Mononuclear cell (primary cell): ENCODE data around the gene SLC23A2. TPM values are rescaled to one million over a fixed set of nuclear protein-coding genes. Genes with fewer than 3 reads are reported as not detected.
"Not testable (repeated sequence)": the region's sequence is repeated elsewhere in the genome, so short reads cannot be mapped to it uniquely, and the experiment has no call there.

ENCODE experiments used
- H3K27me3 ChIP-seq: 2 replicates; pipeline ENCODE4 v1.6.0; 2011; ENCODE audit warnings: low read length, control low read depth; ENCODE audit not compliant: insufficient read depth
- H3K4me1 ChIP-seq: 2 replicates; pipeline ENCODE4 v1.5.1; 2011; ENCODE audit warnings: mild to moderate bottlenecking, low read length, control low read depth; ENCODE audit not compliant: insufficient read depth
- H3K4me3 ChIP-seq: 2 replicates; pipeline ENCODE4 v1.5.1; 2011; ENCODE audit warnings: mild to moderate bottlenecking, low read length, moderate library complexity
- H3K9me3 ChIP-seq: 2 replicates; pipeline ENCODE4 v1.5.1; 2011; ENCODE audit warnings: low read depth, mild to moderate bottlenecking, control low read depth, low read length
- total RNA-seq: library from RNA; depleted of rRNA; stranded (reverse); fragments of >200 nt; gene quantifications from one replicate; pipeline ENCODE4 v1.2.3, GENCODE V29; 2012

SLC23A2 gene
- total RNA-seq, result 20.9 TPM

DNA sequence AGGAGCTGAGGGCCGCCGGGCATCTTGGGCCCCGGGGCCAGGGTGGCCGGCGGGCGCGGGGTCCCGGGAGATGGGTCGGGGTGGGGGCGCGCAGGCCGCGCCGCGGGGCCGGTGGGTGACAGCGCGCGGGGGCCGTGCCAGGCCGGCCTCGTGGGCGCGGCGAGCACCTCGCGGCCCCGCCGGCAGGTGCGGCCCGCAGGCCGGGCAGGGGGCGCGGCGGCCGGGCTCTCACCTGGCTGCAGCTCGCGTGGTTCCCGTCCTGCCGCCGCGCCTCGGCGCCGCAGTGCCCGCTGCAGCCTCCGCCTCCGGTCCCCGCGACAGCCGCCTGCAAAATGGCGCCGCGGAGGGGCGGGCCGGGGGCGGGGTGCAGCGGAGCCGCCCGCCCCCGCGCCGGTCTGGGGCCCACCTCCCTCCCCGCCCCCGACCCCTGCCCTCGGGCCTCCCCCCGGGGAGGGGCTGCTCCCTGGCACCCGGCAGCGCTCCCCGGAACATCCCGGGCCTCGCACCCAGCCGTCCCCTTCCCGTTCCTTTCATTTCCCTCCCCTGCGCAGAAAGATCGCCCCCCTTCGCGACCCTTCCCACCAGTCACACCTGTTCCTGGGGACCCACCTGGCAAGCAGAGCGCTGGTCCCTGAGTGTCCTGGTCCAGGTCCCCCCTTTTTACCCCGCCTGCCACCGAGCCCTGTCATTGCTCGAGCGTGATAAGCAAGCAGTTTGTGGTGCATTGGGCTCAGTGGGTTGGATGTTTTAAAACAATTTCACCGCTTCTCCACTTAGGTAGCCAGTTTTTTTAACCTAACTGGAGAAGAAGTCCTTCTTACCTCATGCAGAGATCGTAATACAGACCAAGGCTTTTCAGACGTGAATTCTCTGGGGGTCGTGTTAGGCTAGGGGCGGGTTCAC is at the start of gene SLC23A2:
Gene SLC23A2 (minus strand): TSS at position 337 of the 903 bp plus-strand sequence. CDS start 68,948 bp downstream, outside the sequence.
- H3K27me3 ChIP-seq, result no peaks in the 10 kb centered on the region
- peak within 1 kb of the TSS; percentile 53 for H3K4me3 ChIP-seq
- H3K9me3 ChIP-seq, result no peaks in the 10 kb centered on the region
- peaks cover 35% of the 10 kb centered on the region for H3K4me1 ChIP-seq

DNA sequence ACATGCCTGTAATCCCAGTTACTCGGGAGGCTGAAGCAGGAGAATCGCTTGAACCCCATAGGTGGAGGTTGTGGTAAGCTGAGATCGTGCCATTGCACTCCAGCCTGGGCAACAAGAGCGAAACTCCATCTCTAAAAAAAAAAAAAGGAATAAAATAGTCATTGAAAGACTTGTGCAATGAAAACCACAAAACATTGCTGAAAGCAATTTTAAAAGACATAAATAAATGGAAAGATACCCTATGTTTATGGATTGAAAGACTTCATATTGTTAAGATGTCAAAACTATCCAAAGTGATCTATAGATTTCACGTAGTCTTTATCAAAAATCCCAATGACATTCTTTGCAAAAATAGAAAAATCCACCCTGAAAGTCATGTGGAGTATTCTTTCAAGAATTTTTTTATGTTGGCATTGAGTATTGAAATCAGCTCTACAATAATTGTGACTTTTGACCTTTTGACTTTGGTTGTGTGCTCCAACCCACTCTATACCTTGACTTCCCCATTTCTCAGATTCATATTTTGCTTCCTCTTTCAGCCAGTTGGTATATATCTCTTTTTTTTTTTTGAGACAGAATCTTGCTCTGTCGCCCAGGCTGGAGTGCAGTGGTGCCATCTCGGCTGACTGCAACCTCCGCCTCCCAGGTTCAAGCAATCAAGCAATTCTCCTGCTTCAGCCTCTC is 45.5 kb upstream of the SLC23A2 start:
- no peaks in the 10 kb centered on the region for H3K9me3 ChIP-seq
- peaks cover 26% of the 10 kb centered on the region for H3K4me1 ChIP-seq
- H3K27me3 ChIP-seq, result no peaks in the 10 kb centered on the region
- H3K4me3 ChIP-seq, result no peak overlapping the region

DNA sequence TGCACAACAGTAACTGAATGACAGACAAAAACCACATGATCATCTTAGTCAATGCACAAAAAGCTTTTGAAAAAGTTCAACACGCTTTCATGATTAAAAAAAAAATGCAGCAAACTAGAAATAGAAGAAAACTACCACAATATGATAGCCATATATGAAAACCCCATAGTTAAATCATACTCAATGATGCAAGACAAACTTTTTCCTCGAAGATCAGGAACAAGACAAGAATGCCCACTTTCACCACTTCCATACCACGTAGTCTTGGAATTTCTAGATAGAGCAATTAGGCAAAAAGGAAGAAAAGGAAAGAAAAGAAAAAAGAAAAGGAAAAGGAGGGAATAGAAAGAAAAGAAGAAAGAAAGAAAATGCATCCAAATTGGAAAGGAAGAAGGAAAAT is 44.6 kb upstream of the SLC23A2 start:
- Histone ChIP-seq H3K4me3 (no peak overlapping the region), H3K4me1 (peaks cover 26% of the 10 kb centered on the region), H3K27me3 (no peaks in the 10 kb centered on the region), H3K9me3 (no peaks in the 10 kb centered on the region)

DNA sequence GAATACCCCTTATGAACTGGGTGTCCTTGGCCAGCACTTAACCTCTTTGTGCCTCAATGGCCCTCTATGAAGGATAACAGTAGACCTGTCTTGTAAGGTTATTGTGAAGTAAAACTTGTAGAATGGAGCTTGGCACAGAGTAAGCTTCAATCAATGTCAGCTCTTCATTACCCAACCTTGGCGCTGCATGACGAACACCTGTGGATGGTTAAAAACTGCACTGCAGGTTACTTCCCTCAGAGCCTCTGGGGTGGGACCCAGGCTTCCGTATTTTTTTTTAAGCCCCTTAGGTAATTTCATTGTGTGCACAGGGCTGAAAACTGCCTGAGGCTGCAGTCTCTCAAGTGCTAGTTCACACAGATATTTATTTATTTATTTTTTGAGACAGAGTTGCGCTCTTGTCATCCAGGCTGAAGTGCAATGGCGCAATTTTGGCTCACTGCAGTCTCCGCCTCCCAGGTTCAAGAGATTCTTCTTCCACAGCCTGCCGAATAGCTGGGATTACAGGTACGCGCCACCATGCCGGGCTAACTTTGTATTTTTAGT is 42.8 kb upstream of the SLC23A2 start:
- H3K4me1 ChIP-seq, result peaks cover 26% of the 10 kb centered on the region
- no peaks in the 10 kb centered on the region for H3K9me3 ChIP-seq
- no peak overlapping the region for H3K4me3 ChIP-seq
- H3K27me3 ChIP-seq, result no peaks in the 10 kb centered on the region

DNA sequence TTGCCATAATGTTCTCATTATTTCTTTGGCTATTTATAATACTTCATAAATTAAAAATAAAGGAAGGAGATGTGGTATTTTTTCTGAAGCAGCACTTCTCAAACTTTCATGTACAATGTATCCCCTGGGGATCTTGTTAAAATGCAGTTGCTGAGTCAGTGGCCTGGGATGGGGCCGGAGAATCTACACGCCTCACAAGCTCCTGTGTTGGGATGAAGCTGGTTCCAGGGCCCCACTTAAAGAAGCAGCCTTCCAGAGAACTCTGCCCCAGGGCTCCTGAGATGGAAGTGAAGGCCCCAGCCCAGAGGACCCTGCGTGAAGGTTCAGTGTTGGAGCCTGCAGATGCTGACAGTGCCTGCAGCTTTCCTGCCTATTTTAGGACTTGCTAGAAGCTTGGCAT is 40.1 kb upstream of the SLC23A2 start:
- no peaks in the 10 kb centered on the region for H3K27me3 ChIP-seq
- no peak overlapping the region for H3K4me3 ChIP-seq
- no peaks in the 10 kb centered on the region for H3K9me3 ChIP-seq
- H3K4me1 ChIP-seq, result peaks cover 6% of the 10 kb centered on the region

DNA sequence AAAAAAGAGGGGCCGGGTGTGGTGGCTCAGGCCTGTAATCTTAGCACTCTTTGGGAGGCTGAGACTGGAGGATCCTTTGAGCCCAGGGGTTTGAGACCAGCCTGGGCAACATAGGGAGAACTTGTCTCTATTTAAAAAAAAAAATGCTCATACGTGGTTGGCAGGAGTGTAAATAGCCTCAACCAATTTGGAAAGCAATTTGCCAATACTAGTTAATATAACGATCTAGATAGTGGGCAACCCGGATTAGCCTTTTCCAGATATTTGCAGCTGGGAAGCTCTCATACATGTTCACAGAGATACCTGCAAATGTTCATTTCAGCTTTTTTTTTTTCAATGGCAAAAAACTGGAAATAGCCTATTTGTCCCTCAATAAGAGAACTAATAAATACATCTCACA is 39.0 kb upstream of the SLC23A2 start:
- Histone ChIP-seq H3K4me1 (no peaks in the 10 kb centered on the region), H3K4me3 (no peak overlapping the region), H3K27me3 (no peaks in the 10 kb centered on the region)

DNA sequence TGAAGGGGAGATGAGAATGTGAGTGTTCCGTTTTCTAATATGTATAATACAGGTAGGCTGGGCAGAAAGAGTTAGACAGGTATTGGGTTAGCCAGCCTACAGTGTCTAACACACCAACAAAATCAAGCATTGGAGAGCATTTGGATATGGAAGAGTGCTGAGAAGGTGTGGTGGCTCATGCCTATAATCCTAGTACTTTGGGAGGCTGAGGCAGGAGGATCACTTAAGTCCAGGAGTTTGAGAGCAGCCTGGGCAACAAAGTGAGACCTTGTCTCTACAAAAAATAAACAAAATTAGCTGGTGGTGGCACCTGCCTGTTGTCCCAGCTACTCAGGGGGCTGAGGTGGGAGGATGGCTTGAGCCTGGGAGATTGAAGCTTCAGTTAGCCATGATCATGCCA is 38.6 kb upstream of the SLC23A2 start:
- H3K27me3 ChIP-seq, result no peaks in the 10 kb centered on the region
- H3K4me1 ChIP-seq, result no peaks in the 10 kb centered on the region
- H3K9me3 ChIP-seq, result no peaks in the 10 kb centered on the region
- H3K4me3 ChIP-seq, result no peak overlapping the region

More for the DNA sequence above, 39.0 kb upstream of the SLC23A2 start:
- H3K9me3 ChIP-seq, result no peaks in the 10 kb centered on the region

DNA sequence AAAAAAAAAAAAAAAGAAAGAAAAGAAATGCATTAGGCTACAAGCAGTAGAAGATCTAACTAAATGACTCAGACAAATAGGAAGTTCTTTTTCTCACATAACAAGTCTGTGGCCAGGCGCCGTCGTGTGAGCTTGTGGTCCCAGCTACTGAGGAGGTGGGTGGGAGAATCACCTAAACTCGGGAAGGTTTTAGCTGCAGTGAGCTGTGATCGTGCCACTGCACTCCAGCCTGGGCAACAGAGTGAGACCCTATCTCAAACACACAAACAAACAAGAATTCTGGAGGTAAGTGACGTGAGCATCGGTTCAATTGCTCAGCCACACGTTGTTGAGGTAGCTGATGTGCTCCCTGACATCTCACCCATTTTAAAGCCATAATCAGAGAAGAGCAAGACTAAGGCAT is 37.9 kb upstream of the SLC23A2 start:
- no peaks in the 10 kb centered on the region for H3K27me3 ChIP-seq
- H3K4me3 ChIP-seq, result no peak overlapping the region
- H3K9me3 ChIP-seq, result no peaks in the 10 kb centered on the region
- no peaks in the 10 kb centered on the region for H3K4me1 ChIP-seq

DNA sequence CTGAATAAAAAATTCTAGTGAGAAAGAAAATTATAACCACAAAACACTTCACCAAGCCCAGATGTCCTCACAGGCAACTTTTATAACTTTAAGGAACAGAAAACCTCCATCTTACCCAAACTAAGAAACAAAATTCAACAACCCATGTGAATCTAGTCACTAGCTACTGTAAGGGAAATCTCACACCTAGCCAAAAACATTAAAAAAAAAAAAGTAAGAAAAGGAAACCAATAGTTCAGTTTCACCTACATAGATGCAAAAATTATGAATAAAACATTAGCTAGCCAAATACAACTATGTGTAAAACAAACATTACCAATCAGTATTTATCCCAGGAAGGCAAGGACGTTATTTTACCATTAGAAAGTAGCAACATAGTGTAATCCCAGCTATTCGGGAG is 35.5 kb upstream of the SLC23A2 start:
- Histone ChIP-seq H3K9me3 (no peaks in the 10 kb centered on the region), H3K27me3 (no peaks in the 10 kb centered on the region), H3K4me3 (no peak overlapping the region), H3K4me1 (peaks cover 3% of the 10 kb centered on the region)

DNA sequence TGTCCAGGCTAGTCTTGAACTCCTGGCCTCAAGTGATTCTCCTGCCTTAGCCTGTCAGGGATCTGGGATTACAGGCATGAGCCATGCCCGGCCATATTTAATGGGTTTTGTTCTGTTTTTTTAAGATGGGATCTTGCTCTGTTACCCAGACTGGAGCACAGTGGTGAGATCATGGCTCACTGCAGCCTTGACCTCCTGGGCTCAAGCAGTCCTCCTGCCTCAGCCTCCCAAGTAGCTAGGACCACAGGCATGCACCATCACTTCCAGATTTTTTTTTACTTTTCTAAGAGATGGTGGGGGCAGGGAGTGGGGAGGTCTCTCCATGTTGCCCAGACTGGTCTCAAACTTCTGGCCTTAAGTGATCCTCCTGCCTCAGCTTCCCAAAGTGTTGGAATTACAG is 34.2 kb upstream of the SLC23A2 start:
- H3K9me3 ChIP-seq, H3K27me3 ChIP-seq, H3K4me3 ChIP-seq: not testable (repeated sequence)
- H3K4me1 ChIP-seq, result peaks cover 15% of the 10 kb centered on the region

DNA sequence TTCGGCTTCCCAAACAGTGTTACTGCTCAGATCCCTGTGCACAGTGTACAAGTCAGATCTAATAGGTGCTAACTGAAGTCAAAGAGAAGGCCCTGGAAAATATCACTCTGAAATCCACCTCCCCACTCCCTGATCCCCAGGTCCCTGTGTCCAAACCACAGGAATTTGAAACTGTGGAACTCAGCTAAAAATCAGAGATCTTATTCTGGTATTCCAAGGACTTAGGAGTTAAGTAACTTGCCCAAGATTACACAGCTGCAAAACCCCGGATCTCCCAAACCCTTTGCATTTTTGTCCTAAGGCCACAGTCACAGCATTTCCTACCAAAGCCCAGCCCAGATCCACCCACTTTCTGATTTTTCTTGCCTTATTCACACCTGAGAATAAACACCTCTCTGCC is 32.3 kb upstream of the SLC23A2 start:
- H3K4me3 ChIP-seq, result no peak overlapping the region

DNA sequence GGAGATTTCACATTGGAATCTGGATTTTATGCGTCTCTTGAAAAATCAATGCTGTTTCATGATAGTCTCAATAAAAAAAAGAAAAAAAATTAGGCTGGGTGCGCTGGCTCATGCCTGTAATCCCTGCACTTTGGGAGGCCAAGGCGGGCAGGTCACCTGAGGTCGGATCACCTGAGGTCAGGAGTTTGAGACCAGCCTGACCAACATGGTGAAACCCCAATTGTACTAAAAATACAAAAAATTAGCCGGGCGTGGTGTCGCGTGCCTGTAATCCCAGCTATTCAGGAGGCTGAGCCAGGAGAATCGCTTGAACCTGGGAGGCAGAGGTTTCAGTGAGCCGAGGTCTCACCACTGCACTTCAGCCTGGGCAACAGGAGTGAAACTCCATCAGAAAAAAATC is 30.4 kb upstream of the SLC23A2 start:
- H3K4me3 ChIP-seq, H3K27me3 ChIP-seq, H3K9me3 ChIP-seq: not testable (repeated sequence)
- H3K4me1 ChIP-seq, result peaks cover 23% of the 10 kb centered on the region

More for the DNA sequence above, 32.3 kb upstream of the SLC23A2 start:
- H3K27me3 ChIP-seq, result no peaks in the 10 kb centered on the region
- no peaks in the 10 kb centered on the region for H3K9me3 ChIP-seq
- H3K4me1 ChIP-seq, result peaks cover 23% of the 10 kb centered on the region

DNA sequence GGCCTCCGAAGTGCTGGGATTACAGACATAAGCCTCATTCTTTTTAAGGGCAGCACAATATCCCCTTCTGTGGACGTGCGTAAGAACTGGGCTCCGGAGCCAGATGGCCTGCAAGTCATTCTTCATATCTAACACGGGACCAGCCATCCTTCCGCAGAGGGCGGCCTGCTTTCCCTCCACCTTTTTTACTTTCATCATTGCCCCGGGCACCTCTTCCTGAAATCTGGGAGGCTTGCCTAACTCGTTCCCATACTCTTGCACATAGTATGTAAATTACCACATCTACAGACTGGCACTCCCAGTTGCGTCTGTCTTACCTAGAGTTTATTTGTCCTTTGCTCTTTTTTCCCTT is 29.9 kb upstream of the SLC23A2 start:
- Histone ChIP-seq H3K9me3 (no peaks in the 10 kb centered on the region), H3K4me3 (no peak overlapping the region), H3K4me1 (peaks cover 23% of the 10 kb centered on the region), H3K27me3 (no peaks in the 10 kb centered on the region)

DNA sequence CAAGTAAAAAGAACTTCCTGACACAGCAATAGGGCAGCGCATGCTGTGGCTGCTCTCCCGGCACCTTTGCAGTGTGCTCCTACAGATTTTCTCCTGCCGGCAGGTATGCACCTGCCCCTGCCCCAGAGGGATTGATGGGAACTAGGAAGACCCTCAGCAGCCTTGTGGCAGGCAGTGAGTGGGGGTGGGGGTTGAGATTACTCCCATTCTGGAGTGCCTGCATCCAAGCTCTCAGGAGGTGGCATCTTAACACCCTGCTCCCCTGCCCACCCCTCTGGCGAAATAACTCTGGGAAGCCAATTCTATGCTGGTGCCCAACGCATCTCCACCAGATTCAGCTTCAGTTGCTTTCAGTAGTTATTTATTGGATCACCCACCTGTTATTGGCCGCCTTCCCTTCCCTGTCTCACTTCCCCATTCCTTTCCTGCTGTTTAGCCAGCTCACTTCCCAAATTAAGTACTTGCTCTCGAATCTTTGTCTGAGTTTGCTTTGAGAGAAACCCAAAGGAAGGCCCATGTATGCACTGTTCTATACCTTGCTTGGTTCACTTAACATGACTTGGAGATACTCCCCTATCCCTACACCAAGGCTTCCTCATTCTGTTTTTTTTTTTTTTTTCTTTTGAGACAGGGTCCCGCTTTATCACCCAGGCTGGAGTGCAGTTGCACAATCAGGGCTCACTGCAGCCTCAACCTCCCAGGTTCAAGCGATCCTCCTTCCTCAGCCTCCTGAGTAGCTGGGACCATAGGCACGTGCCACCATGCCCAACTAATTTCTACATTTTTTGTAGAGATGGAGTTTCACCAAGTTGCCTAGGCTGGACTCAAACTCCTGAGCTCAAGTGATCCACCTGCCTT is 29.3 kb upstream of the SLC23A2 start:
- Histone ChIP-seq H3K9me3 (no peaks in the 10 kb centered on the region), H3K4me3 (no peak overlapping the region)

More for the DNA sequence above, 29.3 kb upstream of the SLC23A2 start:
- Histone ChIP-seq H3K4me1 (peaks cover 23% of the 10 kb centered on the region), H3K27me3 (no peaks in the 10 kb centered on the region)
